ENCODE measurements around the gene SDC1.

The SDC1 gene

DNA sequence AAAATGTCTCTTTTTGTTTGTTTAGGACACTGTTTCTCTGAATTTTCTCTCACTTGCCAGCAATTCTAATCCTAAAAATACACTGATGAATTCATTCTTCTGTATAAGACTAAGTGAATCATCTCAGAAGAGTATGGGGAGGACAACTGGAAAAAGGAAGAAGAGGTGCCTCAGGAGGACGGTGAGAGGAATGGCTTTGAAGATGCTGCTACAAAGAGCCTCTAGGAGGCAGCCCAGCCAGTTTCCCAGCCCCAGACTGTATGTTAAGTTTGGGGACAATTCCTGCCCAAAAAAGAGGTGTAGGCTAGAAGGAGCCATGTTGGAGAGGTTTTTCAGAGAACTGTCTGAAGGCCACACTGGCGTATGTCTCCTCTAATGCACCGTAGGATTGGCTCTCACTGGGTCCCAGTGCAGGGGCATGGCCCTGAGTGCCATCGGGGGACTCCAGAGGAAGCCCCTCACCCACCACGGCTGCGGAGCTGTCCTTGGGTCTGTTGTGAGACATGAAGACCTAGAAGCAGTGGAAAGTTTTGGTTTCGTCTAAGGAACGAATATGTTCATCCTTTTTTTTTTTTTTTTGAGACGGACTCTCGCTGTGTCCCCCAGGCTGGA lies 3.1 kb upstream of the SDC1 start:
- no peak for DNase-seq

DNA sequence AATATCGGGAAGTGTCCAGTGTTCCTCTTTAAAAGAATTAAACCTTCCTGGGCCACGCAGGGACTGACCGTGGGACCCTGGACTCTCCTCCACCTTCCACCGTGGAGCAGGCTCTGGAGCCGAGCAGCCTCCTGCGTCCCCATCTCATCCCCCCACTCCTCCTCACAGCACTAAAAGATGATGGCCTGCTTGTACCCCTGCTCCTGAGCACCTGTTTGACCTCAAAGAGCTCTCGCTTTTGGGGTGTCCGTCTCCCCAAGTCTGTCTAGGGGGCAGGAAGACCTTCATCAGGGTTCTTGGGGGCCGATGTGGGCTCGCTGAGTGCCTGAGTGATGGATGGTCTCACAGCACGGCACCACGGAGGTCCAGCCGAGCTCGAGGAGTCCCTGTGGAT lies 1.2 kb upstream of the SDC1 start:
- DNase-seq = no peak

DNA sequence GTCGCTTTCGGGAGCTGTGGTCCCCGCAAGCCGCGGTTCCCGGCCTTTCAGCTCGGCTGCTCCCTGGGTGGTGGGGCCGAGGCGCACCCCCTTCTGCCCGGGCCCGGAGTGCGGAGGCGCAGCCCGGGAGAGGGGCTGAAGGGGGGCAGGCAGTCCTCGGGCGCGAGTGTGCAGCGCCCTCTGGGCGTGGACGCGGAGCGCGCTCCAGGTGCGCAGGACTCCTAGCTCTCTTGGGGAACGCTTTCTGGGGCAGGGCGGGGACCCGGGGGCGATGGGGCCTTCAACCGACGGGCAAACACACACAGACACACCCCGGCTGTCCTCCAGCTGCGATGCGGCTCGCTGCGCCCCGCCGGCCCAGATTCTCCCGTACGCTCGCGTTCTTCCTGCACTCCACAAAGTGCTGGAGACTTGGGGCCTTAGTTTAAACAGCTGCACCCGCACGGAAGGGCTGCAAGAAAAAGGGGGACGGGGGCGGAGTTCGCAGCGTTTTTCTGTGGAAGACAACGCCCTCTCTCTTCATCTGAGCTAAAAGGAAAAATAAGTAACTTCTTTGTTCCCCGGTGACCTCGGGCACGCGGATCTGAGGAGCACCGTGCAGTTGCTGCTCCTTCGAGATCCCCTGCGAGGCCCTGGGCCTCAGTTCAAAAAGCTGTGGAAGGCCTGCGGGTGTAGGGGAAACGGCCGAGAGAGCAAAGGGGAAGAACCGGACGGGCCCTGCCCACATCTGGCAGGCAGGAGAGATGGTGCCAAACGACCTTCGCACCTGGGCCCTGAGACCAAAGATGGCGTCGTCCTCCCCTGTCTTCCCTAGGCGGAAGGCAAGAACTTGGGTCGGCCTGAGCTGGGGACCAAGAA lies 593 bp upstream of the SDC1 start:
- DNase-seq = peak; percentile 70

DNA sequence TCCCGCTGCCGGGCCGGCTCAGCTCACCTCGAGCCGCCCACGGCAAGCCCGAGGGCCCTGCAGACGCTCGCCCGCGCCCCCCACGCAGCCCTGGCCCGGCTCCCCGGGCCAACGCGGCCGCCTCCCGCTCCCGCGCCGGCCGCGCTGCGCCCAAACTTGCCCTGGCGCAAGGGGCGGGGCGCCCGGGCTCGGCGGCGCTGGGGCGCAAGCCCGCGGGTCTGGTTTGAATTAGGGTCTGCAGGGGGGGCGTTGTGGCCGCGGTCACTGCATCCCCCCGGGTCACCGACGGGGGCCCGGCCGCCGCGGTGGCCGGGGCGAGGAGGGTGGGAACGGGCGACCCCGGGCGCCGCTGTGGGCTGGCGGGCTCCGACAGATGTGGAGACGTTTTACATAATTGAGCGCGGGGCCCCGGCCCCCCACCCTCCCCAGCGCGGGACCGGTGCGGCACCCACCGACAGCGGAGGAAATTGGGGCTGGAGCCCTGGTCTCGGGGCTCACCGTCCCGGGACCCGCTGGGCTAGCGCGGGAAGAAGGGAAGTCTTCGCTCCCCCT lies 690 bp downstream of the SDC1 start:
- DNase-seq = no peak

DNA sequence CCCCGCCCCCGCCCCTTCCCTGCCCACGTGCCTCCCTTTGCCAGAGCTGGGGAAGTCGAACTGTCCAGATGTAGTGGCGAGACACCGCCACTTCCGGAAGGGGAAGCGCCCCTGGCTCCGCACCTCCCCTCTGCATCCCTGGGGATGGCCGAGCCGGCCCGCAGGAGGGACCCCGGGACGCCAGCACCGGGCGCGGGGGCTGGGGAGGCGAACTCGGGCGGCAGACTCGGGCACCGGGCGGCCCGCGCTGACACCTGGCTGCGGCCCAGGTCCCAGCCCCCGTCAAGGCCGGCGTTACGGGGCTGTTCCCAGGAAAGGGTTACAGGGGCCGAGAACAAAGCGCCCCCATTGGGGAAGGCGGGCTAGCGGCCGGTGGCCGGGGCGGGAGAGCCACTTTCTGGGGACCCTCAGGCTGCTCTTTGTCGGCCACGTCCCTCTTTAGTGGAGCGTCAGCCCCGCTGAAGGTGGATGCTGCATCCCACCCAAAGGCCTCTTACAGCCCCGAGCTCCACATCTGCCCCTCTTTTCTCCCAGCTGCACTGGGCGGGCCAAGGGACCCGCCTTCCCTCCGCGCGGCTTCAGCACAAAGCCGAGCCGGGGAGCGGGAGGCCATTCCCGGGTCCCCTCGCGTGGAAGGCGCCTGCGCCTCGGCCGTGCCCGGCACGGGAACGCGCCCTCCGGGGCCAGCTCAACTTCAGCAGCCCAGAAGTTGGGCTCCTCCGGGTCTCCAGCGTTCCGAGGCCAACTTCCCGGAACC lies 1.3 kb downstream of the SDC1 start:
- DNase-seq = peak; percentile 65

DNA sequence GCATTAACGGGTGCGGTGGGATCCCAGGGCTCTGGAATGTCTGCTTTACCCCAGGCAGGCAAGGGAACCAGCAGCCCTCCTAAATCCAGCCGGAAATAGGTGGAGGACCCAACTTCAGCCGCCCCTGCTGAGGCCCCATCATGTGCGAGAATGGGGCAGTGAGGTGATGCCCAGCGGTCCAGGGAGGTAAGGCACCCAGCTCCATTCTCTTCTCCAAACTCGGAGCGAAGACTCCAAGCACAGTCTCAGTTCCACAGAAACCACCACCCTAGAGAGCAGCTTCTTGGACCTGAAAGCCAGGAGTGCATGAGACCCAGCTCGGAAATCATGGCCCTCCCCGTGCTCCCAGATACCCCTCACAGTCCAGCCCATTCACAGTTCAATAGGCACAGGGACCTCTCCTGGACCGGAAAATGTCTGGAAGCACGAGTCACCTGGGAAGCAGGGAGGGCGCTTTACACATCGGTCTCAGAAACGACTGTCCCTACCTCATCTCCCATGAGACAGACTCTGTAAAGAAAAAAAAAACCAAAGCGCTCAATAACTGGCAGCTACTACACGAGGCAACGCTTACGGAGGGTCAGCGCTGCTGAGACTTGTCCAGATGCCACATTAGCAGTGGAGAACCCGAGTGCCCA lies 2.0 kb downstream of the SDC1 start:
- DNase-seq = no peak

DNA sequence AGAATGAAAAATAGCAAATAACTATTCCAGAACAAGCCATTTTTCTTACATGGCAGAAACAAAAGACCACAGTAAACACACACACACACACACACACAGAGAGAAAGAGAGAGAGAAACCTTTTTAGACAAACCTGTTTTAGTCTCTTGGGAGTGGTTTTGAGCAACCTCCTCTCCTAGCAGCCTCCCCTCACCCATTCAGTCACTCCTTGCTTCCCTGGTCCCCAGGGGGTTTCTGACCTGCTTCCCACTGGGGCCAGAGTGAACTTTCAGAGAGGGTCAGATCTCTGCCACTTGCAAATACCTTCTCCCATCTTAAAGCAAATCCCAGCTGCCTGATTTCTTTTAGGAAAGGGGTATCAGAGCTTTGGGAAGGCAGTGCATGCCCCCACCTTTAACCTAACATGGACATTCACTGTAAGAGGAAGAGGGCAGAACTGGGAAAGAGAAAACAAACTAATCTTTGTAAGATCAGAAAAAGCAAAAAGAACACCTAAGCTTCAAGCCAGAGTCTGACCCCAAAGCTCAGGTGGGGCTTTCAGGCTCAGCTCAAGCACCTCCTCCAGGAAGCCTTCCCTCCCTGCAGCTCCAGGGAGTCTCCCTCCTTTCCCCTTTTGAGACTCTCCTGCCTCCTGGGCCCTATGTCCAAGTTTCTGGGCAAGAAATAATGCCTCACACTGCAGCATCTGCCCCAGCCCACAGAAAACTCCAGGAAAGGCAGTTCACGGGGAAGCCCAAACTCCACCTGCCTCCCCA lies 2.7 kb downstream of the SDC1 start:
- DNase-seq = no peak

DNA sequence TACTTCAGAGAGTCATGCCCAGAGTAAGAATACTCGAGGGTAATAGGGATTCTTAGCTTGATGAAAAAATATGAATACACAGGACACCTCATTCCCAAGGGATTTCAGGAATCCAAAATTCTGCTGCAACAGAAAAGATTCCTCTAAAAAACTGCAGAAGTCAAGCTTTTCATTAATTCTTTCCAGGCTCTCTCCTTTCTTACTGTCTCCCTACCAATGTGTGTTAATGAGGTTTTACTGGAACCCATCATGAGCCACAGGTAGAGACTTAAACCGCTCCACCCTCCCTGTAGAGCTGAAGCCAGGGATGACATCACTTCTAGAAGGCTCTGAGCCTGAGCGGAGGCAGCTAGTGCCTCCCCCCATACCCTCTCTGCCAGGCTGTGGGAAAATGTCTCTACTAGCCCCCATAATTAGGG lies 3.4 kb downstream of the SDC1 start:
- DNase-seq = no peak

DNA sequence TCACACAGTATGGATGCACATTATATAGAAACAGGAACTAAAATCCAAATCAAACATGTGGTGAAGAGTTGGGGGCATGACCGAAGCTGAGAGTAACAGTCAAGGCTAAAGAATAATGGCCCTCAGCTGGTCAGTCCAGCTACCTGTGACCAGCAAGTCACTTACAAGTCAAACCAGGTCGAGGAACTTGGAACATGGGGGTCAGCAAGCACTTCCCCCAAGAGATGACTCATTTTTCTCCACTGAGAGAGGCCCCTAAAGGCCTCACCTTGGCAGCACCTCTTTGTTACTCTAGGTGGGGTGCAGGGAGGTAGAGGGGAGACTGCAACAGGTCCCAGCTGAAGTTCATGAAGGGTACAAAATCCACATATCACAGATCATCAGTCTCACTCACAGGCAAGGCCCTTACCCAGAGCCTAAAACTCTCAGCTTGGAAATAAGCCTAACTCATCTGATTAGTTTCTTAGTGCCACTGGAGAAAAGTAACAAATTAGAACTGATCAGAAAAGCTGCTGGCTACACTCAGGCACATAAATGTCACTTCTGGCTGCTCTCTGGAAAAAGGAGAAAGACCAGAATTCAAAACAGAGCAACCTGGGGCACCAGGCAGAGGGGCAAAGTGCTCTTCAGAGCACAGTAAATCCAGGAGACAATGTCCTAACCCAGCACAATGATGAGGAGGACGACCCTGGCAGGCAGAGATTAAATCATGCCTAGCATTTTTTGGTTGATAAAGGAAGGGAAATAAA lies 4.0 kb downstream of the SDC1 start:
- no peak for DNase-seq

DNA sequence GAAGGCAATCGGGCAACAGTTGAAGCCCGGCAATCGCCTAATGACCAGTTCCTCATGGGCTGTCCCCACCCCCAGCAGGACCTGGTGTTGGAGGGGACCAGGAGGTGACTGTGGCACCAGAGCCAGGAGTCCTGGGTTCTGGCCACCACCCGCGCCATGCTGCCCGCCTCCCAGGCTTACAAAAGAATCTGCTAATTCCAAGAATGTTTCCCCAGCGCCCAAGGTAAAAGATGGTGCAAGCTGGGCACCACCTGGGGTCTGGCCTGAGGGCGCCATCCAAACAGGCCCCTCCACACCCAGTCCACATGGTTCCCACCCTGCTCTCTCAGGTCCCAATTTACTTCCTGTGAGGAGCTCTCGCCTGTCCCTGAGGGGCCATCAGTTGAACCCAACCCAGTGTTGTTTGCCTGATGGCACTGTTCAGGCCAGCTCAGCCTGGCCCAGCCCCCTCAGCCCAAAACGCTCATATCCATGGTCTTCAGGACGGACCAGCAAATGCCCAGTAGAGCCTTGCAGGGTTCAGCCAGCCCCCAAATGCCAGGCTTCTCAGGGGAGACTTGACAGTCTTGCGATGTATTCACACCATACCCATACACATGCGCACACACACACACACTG lies 5.1 kb downstream of the SDC1 start:
- no peak for DNase-seq

DNA sequence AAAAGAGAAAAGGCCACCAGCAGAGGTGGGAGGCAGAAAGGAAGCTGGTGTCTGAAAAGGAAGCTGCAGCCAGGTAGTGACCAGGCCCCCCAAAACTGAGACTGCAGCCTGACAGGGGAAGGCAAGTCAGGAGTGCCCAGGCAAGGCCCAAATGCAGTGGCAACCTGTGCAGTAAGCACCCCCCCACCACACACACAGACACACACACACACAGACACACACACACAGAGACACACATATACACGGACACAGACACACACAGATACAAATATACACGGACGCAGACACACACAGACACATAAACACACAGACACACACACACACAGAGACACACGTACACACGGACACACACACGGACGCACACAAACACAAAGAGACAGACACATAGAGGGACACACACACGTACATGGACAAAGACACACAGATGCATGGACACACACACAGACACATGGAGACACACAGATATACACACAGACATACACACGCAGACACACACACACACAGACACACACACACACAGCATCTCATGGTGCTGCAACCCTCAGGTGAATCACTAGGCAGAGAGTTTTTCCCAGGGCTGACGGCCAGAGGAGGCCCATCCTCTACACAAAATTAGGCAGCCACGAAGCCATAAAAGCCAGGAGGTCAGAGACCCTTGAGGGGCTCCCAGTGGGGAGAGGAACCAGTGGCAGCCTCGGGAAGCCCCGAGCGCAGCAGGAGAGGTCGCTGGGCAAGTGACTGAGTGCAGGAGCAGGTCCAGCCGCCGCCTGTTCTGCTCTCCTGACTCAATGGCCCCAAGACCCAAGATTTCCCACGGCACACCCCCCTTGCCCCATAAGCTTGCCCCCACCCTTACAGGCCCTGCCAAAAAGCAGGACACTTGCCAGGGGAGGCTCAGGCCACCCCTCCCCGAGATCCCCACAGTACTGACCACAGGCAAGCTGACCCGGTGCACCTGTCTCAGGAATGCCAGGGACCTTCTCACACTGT lies 6.3 kb downstream of the SDC1 start:
- no peak for DNase-seq

DNA sequence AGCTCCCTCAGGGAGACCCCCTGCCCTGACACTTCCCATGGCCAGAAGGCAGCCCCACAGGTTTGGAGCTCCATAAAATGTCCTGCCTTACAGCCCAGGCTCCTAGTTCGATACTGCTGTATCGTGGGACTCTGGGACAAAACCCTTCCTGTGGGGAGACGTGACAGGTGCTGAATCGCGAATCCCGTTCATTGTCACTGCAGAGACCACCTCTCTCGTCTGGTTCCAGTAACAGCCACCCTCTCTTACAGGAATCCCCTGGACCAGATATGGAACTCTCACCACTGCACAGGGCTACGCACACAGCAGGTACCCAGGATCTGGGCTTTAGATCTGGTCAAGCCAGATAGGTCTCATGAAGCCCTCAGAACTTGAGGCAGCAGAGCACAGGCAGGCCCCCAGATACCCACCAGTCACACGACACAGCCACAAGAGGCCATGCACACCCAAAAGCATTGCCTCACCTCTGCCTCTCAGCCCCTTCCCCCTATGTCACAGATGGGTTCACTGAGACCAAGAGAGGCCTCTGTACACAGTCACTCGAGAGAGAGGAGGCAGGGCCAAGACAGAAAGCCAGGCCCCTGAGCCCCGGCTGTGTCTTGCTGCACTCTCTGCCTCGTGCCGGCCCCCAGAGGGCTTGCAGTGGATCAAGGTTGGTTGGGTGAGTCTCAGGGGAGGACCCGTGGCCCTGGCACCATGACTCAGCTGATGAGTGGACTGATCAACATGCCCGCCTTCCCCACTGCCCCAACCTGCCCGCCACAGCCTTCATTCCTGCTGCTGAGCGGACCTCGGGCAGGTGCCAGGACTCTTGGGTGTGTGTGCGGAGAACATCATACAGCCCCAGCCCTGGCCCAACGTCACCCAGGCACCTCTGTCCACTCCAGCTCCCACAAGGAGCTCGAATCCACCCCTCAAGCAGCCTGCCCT lies 7.6 kb downstream of the SDC1 start:
- no peak for DNase-seq

DNA sequence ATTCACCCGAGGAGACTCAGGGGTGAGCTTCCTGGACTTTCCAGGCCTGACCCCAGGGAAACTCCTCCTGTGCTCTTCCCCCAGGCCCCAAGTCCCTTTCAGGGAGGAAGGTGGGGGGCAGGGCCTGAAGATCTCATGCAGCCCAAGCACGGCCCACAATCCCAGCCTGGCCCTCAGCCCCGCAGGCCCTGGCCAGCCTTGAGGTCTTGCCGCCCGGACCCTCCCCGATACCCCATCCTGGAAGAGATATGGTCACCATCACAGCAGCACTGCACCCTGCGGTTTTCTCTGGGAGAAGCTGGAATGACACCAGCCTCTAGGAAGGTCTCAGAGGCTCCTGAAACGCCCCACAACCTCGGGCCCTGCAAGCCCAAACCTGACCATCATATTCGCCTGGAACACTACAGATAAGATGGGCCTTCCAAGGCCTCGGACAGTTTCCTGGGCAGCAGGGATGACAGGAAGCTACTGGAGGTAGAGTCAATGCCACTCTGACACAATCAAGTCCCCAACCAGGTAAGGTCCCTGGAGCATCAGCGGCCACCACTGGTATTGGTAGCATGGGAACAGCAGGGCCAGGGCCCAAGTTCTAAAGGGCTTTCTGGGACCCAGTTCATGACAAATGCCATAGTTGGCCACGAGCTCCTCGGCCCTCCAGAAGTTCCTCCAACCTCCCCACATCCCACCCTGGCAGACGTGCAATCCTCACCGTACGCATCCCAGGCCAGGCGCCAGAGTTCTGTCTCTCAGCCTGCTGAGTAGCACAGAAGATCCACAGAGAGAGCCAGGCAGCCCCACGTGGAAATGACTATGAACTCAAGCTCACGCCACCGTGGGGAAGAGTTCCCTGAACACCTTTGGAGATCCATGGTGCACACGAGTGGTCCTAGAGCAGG lies 8.6 kb downstream of the SDC1 start:
- no peak for DNase-seq

DNA sequence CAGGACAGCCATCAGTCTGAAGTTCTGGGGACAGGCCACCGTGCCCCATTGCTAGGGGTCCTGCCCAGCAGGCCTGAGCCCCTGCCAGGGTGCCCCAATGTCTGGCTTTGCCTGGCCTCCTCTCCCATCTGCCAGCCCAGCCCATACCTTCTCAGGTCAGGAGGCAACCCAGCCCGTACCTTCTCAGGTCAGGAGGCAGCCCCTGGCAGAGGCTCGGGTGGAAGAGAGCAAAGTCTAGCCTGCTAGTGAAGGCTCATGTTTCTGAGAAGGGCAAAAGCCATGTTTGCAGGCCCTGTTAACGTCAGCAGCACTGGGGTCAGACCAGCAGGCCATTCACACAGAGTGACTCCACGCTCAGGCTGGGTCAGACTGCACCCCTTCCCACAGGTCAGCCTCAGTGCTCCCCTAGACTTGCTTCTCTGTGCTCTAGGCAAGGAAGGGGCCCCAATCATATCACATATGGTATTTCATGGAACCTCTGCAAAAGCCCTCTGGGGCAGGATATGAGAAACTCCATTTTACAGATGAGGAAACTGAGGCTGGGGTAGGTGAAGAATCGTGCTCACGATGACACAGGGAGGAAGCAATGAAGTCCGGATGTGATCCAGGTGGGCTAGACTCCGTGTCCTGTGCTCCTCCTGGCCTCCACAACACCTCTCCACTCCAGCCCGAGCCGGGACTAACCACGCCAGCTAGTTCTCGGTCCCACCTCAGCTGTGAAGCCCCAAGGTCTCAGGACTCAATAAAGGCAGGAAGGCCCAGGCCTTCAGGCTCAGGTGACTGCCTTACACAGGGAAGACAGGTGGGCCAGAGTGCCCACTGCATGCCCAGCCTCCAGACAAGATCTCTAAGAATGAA lies 9.5 kb downstream of the SDC1 start:
- DNase-seq = no peak

DNA sequence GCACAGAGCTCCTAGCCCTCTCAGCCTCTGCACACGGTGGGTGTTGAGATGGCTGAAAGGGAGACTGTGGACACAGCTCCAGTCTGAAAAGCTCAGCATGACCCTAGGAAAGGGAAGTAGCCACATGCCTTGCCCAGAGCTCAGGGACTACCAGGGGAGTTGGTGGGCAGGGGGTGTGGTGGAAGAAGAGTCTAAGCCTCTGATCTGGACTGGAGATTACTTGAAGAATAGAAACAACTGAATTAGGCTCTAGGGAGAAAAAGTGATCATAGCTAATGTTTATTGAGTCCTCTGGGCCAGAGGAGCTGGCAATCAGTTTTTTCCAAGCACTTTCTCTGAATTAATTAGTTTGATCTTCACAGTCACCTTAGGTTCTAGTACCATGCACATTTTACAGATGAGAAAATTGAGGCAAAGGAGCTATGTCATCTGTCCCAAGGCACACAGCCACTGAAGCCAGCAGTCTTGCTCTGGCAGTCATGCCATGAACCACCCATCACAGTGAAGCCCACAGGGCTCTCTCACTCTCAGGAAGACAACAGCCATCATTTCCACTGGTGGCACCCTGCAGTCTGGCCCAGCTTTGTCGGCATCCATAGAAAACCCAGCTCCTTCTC lies 10.3 kb downstream of the SDC1 start:
- DNase-seq = no peak

All from 8988T (cell line).